GM18867 (cell line): ENCODE measurements around the gene NDST1.

Experiments used
- ATAC-seq: cut with Tn5 transposase; IDR thresholded peaks from one replicate; pipeline ENCODE4 v1.9.1; 2021; ENCODE audit warnings: mild to moderate bottlenecking, moderate library complexity; ENCODE audit not compliant: unreplicated experiment

The NDST1 gene

GRCh38 chr5:150488519-150489359, 19.2 kb upstream of the NDST1 start:
- no peak for ATAC-seq

- peak; percentile 82 for ATAC-seq
Observed at GRCh38 chr5:150489360-150490295, 18.3 kb upstream of the NDST1 start.

- no peak for ATAC-seq
Observed at GRCh38 chr5:150490296-150490669, 17.6 kb upstream of the NDST1 start.

GRCh38 chr5:150490754-150491153, 17.2 kb upstream of the NDST1 start:
- ATAC-seq = no peak

GRCh38 chr5:150491876-150492275, 16.1 kb upstream of the NDST1 start:
- ATAC-seq = no peak

- ATAC-seq = no peak
Observed at GRCh38 chr5:150492621-150493020, 15.3 kb upstream of the NDST1 start.

- ATAC-seq = no peak
Observed at GRCh38 chr5:150496098-150496497, 11.8 kb upstream of the NDST1 start.

- ATAC-seq = no peak
Observed at GRCh38 chr5:150496534-150496933, 11.4 kb upstream of the NDST1 start.

- ATAC-seq = no peak
Observed at GRCh38 chr5:150497274-150497988, 10.5 kb upstream of the NDST1 start.

- no peak for ATAC-seq
Observed at GRCh38 chr5:150497989-150498317, 10.0 kb upstream of the NDST1 start.

- no peak for ATAC-seq
Observed at GRCh38 chr5:150498501-150498900, 9.4 kb upstream of the NDST1 start.

GRCh38 chr5:150498971-150499370, 9.0 kb upstream of the NDST1 start:
- ATAC-seq = no peak

GRCh38 chr5:150499437-150499956, 8.4 kb upstream of the NDST1 start:
- no peak for ATAC-seq

GRCh38 chr5:150500328-150500841, 7.5 kb upstream of the NDST1 start:
- ATAC-seq = no peak

- ATAC-seq = no peak
Observed at GRCh38 chr5:150500905-150501304, 7.0 kb upstream of the NDST1 start.

GRCh38 chr5:150502106-150502505, 5.8 kb upstream of the NDST1 start:
- no peak for ATAC-seq

- no peak for ATAC-seq
Observed at GRCh38 chr5:150502847-150503246, 5.1 kb upstream of the NDST1 start.

GRCh38 chr5:150503386-150503785, 4.5 kb upstream of the NDST1 start:
- ATAC-seq = no peak

- ATAC-seq = no peak
Observed at GRCh38 chr5:150503977-150504620, 3.8 kb upstream of the NDST1 start.

GRCh38 chr5:150505041-150505511, 2.9 kb upstream of the NDST1 start:
- ATAC-seq = no peak
